Peyer's patch (tissue), 4 donors: ENCODE data around the gene COL23A1. TPM values are rescaled to one million over a fixed set of nuclear protein-coding genes. Genes with fewer than 3 reads are reported as not detected.

Experiments
- DNase-seq, 3 donors: peaks; one replicate each; pipeline ENCODE4 v3.0.0-alpha.2; 2017 to 2019
- H3K27ac ChIP-seq, 4 donors: fragments of 200-600 bp; sonication (generic); one replicate each; pipeline ENCODE4 v1.5.1; 2016 to 2019
- H3K27me3 ChIP-seq, 2 donors: fragments of 200-600 bp; sonication (generic); one replicate each; pipeline ENCODE4 v1.5.1; 2019
- H3K36me3 ChIP-seq, 3 donors: fragments of 200-600 bp; sonication (generic); one replicate each; pipeline ENCODE4 v1.5.1; 2016 to 2019
- H3K4me1 ChIP-seq, 4 donors: fragments of 200-600 bp; sonication (generic); one replicate each; pipeline ENCODE4 v1.5.1; 2016 to 2019
- H3K4me3 ChIP-seq, 4 donors: fragments of 200-600 bp; sonication (generic); 1 replicate in 3 of 4; 2 replicates in 1 of 4; pipeline ENCODE4 v1.5.1; 2016 to 2019; ENCODE audit warnings: mild to moderate bottlenecking in 1 of 4
- H3K9me3 ChIP-seq, 4 donors: fragments of 200-600 bp; sonication (generic); one replicate each; pipeline ENCODE4 v1.5.1; 2016 to 2019; ENCODE audit warnings: mild to moderate bottlenecking in 1 of 4
- POLR2A ChIP-seq, 2 donors: fragments of 450-650 bp; IDR thresholded peaks; one replicate each; pipeline ENCODE4 v1.5.1; 2017; ENCODE audit warnings: antibody characterized with exemption in 2 of 2, mild to moderate bottlenecking in 2 of 2, moderate library complexity in 2 of 2
- total RNA-seq, 4 donors: library from RNA; depleted of rRNA; stranded (reverse); fragments of >200 nt; gene quantifications; one replicate each; pipeline ENCODE4 v1.1.0, GENCODE V29; 2016
- TF ChIP-seq, protein P1 (sequence below), 6 experiments: fragments of 450-650 bp in 4 of 6; fragments of 200-600 bp in 2 of 6; sonication (generic) in 1 of 6; IDR thresholded peaks; one replicate each; pipeline ENCODE4 v1.5.1; 2017 to 2019; ENCODE audit warnings: antibody characterized with exemption in 6 of 6, mild to moderate bottlenecking in 3 of 6, moderate library complexity in 1 of 6

Gene COL23A1
- total RNA-seq, 4 donors from 2014 or later: 0.57 to 5.8 (median 1.2) TPM; not detected in 1

DNA sequence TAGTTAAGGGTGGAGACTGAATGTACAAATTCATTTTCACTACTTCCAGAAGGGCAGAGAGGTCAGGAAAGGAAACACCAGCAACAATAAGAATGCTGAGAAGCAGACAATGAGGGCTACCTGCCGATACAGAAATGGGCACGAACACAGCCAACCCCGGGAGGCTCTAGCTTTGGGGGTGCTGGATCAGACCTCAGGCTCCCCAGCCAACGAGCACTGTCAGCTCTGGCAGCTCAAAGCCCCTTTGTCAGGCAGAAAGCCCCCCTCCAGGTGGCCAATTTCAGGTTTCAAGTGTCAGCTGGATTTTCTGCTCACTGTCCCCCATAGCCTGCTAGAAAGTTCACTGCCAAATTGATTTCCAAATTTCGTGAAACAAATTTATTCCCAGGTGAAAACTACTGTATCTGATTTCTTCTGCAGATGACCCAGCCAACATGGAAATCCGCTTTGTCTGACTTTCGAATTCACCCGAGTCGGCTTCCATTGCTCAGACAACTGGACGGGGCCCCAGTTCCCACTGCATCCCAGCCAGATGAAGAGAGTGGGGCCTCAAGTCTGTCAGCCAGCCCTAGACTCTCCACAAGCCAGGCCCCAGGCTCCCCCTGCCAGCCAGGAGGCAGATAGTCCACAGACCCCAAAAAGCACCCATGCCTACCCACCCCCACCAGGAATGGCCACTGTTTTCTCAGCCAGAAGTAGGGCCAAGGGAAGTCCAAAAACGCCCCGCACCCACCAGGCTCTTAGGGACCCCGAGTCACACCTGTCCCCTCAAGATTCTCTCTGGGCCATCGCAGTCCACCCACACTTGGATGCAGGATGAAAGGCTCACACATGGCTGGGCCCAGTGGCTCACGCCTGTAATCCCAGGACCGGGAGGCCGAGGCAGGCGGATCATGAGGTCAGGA is 261.1 kb downstream of the COL23A1 start:
- H3K36me3 ChIP-seq: no peaks in the 10 kb centered on the region
- H3K9me3 ChIP-seq: no peaks in the 10 kb centered on the region
- H3K27ac ChIP-seq: no peak overlapping the region
- H3K4me3 ChIP-seq: no peak overlapping the region
- H3K4me1 ChIP-seq: peaks cover 0 to 19% (median under 1%) of the 10 kb centered on the region in 4 donors
- DNase-seq: no peak
- H3K27me3 ChIP-seq: no peaks in the 10 kb centered on the region
- no peak for TF ChIP-seq POLR2A (IDR thresholded peaks at IDR 0.05)
- TF ChIP-seq, protein P1, sequence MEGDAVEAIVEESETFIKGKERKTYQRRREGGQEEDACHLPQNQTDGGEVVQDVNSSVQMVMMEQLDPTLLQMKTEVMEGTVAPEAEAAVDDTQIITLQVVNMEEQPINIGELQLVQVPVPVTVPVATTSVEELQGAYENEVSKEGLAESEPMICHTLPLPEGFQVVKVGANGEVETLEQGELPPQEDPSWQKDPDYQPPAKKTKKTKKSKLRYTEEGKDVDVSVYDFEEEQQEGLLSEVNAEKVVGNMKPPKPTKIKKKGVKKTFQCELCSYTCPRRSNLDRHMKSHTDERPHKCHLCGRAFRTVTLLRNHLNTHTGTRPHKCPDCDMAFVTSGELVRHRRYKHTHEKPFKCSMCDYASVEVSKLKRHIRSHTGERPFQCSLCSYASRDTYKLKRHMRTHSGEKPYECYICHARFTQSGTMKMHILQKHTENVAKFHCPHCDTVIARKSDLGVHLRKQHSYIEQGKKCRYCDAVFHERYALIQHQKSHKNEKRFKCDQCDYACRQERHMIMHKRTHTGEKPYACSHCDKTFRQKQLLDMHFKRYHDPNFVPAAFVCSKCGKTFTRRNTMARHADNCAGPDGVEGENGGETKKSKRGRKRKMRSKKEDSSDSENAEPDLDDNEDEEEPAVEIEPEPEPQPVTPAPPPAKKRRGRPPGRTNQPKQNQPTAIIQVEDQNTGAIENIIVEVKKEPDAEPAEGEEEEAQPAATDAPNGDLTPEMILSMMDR (IDR thresholded peaks at IDR 0.05): no peak

DNA sequence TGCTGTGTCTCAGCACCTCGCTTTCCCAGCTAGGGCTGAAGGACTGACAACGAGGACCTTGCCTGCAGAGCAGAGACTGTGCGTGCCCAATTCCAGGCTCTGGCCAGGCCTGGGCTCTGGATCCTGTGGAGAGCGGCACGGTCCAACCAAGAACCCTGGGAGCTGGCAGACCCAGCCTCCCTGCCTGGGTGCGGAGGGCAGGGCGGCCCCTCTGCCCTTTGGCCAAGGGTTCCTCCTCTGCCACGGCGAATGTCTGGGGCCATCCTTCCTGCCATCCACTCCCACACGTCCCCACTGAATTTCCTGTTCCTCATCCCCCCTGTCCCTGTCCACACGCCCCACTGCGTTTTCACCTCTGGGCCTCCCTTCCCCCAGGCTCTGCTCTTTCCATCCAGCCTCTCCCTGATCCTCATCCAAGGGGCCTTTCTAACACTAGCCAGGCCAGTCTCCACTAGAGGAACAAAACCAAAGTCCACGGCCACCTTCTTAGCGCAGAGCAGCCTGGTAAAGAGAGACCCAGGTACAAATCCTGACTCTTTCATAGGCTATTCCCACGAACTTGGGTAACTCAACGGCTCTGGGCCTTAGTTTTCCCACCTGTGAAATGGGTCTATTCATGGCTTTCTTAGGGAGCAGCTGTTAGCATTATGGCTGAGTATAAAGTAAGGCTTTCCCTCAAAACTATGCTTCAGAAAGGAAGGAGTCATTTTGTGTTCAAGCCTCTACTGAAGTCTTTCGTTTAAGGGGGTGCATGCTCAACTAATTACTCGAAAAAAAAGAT is 262.1 kb downstream of the COL23A1 start:
- peaks cover 0 to 19% (median 5%) of the 10 kb centered on the region in 4 donors for H3K4me1 ChIP-seq
- no peak for DNase-seq
- no peaks in the 10 kb centered on the region for H3K9me3 ChIP-seq
- no peak overlapping the region for H3K27ac ChIP-seq
- no peaks in the 10 kb centered on the region for H3K36me3 ChIP-seq
- TF ChIP-seq POLR2A (IDR thresholded peaks at IDR 0.05): no peak
- TF ChIP-seq, protein P1 (IDR thresholded peaks at IDR 0.05): no peak
- no peaks in the 10 kb centered on the region for H3K27me3 ChIP-seq
- H3K4me3 ChIP-seq: no peak overlapping the region

DNA sequence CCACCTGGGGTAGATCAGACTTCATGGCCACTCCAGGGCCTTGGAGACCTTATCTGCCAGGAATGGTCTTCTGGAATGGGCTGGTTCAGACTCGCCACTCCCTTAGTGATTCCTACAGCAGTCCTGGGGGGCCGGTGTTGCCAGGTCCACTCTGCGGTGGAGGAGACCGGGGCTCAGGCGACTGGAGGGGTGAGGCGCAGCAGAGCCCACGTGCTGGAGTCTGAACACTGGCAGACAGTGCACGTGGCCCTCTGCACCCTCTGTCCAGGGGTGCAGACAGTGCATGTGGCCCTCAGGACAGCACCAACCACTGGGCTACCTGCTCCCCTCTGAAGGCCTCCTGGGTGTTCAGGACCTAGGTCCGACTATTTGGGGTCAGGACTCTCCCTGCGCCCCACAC is 262.7 kb downstream of the COL23A1 start:
- no peak for DNase-seq
- no peaks in the 10 kb centered on the region for H3K9me3 ChIP-seq
- H3K27ac ChIP-seq: no peak overlapping the region
- H3K36me3 ChIP-seq: no peaks in the 10 kb centered on the region
- TF ChIP-seq, protein P1 (IDR thresholded peaks at IDR 0.05): no peak
- TF ChIP-seq POLR2A (IDR thresholded peaks at IDR 0.05): no peak
- H3K4me1 ChIP-seq: peaks cover 0 to 19% (median 5%) of the 10 kb centered on the region in 4 donors
- H3K4me3 ChIP-seq: no peak overlapping the region
- no peaks in the 10 kb centered on the region for H3K27me3 ChIP-seq

DNA sequence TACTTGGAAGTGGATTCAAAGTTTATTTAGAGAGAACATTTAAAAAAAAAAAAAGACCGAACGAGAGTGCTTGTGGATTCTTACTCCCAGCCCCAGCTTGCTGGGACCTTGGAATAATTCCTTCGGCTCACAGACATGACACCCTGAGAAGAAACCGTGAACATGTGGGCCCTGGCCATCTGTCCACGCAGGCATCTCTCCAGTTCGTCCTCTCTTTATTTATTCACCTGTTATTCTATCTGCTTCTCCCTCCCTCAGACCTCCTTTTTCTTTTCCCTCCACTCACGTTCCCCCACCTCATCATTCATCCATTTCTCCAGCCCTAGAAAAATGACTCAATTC is 263.8 kb downstream of the COL23A1 start:
- H3K4me1 ChIP-seq: peaks cover 0 to 10% (median 4%) of the 10 kb centered on the region in 4 donors
- H3K27ac ChIP-seq: peak overlapping the region in 2 of 4 donors; percentile 43 to 68
- no peaks in the 10 kb centered on the region for H3K9me3 ChIP-seq
- H3K4me3 ChIP-seq: no peak overlapping the region
- no peak for TF ChIP-seq POLR2A (IDR thresholded peaks at IDR 0.05)
- TF ChIP-seq, protein P1 (IDR thresholded peaks at IDR 0.05): no peak
- H3K36me3 ChIP-seq: no peaks in the 10 kb centered on the region
- H3K27me3 ChIP-seq: no peaks in the 10 kb centered on the region
- DNase-seq: no peak

DNA sequence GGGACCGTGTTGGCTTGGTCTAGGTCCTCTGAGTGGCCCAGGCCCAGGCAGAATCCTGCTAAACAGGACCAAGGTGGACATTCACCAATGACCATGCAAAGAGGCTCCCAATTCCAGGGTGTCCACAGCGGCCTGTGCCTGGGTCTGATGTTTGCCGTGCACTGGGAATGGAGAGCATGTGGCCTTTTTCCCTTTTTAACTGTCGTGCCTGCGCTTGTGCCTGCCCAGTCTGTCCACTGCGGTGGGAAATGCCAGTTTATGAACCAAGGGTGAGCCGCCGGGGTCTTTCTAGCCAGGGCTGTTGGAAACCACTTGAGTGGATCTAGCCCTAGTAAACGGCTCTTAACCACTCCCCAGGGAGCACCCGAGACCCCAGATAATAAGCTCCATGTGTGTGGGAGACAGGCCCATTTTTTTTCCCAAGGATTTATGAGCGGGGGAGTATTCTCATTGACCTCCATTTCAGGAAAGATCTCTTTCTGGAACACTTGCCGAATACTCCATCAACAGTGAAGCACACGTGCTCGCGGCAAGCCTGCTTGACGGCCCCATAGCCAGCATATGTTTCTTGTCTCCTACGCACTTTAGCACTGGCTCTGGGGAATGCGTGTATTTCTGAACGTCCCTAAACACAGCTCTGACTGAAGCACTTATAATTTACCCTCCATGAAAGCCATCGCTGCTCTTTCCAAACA is 264.4 kb downstream of the COL23A1 start:
- peak in 1 of 3 donors; percentile 41 for DNase-seq
- H3K27me3 ChIP-seq: no peaks in the 10 kb centered on the region
- H3K9me3 ChIP-seq: no peaks in the 10 kb centered on the region
- no peaks in the 10 kb centered on the region for H3K36me3 ChIP-seq
- peak overlapping the region in 2 of 4 donors; percentile 5 to 68 for H3K27ac ChIP-seq
- TF ChIP-seq POLR2A (IDR thresholded peaks at IDR 0.05): no peak
- peaks cover 0 to 10% (median 1%) of the 10 kb centered on the region in 4 donors for H3K4me1 ChIP-seq
- no peak overlapping the region for H3K4me3 ChIP-seq
